B cell (primary cell): ENCODE measurements around the gene STXBP6. TPM values are rescaled to one million over a fixed set of nuclear protein-coding genes. Genes with fewer than 3 reads are reported as not detected.

Experiments used
- ATAC-seq: fragments of 200-7000 bp; cut with Tn5 transposase; one replicate; pipeline ENCODE4 v1.10.0; 2021; ENCODE audit warnings: low read depth, mild to moderate bottlenecking, moderate number of reproducible peaks, moderate library complexity
- CTCF ChIA-PET: fragments of 350-600 bp; sonication (Branson Sonifier 250); formaldehyde crosslinking; loops from one replicate; lab custom pipeline; 2021; ENCODE audit warnings: antibody characterized with exemption, inconsistent platforms; lab: Charles Lee
- POLR2A ChIA-PET: fragments of 350-600 bp; sonication (Branson Sonifier 250); formaldehyde crosslinking; loops from one replicate; lab custom pipeline; 2021; ENCODE audit warnings: antibody characterized with exemption; lab: Charles Lee
- DNase-seq: peaks from one replicate; pipeline ENCODE4 v3.0.0; 2013
- H2AFZ ChIP-seq: 2 replicates; pipeline ENCODE4 v1.6.1; 2012; ENCODE audit warnings: mild to moderate bottlenecking, low read depth, low read length; ENCODE audit not compliant: insufficient read depth, poor library complexity, severe bottlenecking
- H3K27ac ChIP-seq, 2 donors: 1 replicate in 1 of 2; 2 replicates in 1 of 2; pipeline ENCODE4 v1.5.1; 2012 to 2013; ENCODE audit warnings: low read length in 2 of 2, mild to moderate bottlenecking in 2 of 2, moderate library complexity in 1 of 2
- H3K27me3 ChIP-seq, 4 experiments: fragments of 200-600 bp in 1 of 4; sonication (generic) in 1 of 4; replicated peaks in 1 of 4; 1 replicate in 2 of 4; 2 replicates in 2 of 4; pipeline versions ENCODE4 v1.6.1 to v1.7.0; 2013 to 2016; ENCODE audit warnings: low read length in 3 of 4, mild to moderate bottlenecking in 2 of 4, mixed read lengths in 1 of 4, moderate library complexity in 1 of 4; ENCODE audit not compliant: insufficient read depth in 4 of 4, control insufficient read depth in 3 of 4; ENCODE audit errors: control extremely low read depth in 1 of 4
- H3K36me3 ChIP-seq, 2 experiments: replicated peaks in 1 of 2; 1 replicate in 1 of 2; 2 replicates in 1 of 2; pipeline versions ENCODE4 v1.6.1 to v1.7.1; 2013; ENCODE audit warnings: low read length in 1 of 2; ENCODE audit not compliant: insufficient read depth in 2 of 2, control insufficient read depth in 1 of 2; ENCODE audit errors: control extremely low read depth in 1 of 2, extremely low read depth in 1 of 2
- H3K4me1 ChIP-seq, 2 donors: fragments of 200-600 bp in 1 of 2; sonication (generic) in 1 of 2; 1 replicate in 1 of 2; 2 replicates in 1 of 2; pipeline versions ENCODE4 v1.5.1 to v1.6.1; 2013 to 2017; ENCODE audit warnings: low read length in 2 of 2; ENCODE audit not compliant: control insufficient read depth in 2 of 2, insufficient read depth in 2 of 2
- H3K4me2 ChIP-seq: replicated peaks from 2 replicates; pipeline ENCODE3; 2012; ENCODE audit warnings: mild to moderate bottlenecking, low read depth, low read length; ENCODE audit not compliant: poor library complexity, severe bottlenecking
- H3K4me3 ChIP-seq, 5 experiments: fragments of 200-600 bp in 1 of 5; sonication (generic) in 1 of 5; 1 replicate in 3 of 5; 2 replicates in 2 of 5; pipeline versions ENCODE4 v1.5.1 to v1.7.0; 2011 to 2016; ENCODE audit warnings: low read length in 4 of 5, mild to moderate bottlenecking in 4 of 5, low read depth in 2 of 5, control low read depth in 1 of 5, moderate library complexity in 1 of 5; ENCODE audit not compliant: insufficient read depth in 1 of 5; ENCODE audit errors: control extremely low read depth in 1 of 5, extremely low read depth in 1 of 5
- H3K79me2 ChIP-seq: fragments of 200-600 bp; sonication (generic); one replicate; pipeline ENCODE4 v1.6.0; 2016; ENCODE audit warnings: low read length; ENCODE audit not compliant: control insufficient read depth, insufficient read depth
- H3K9ac ChIP-seq: fragments of 200-600 bp; sonication (generic); 2 replicates; pipeline ENCODE4 v1.6.1; 2017; ENCODE audit warnings: mild to moderate bottlenecking, low read length, moderate library complexity
- H3K9me3 ChIP-seq, 3 donors: one replicate each; pipeline versions ENCODE4 v1.6.1 to v1.7.1; 2013; ENCODE audit warnings: low read length in 2 of 3; ENCODE audit not compliant: control insufficient read depth in 2 of 3, insufficient read depth in 1 of 3; ENCODE audit errors: control extremely low read depth in 1 of 3
- H4K20me1 ChIP-seq: 2 replicates; pipeline ENCODE4 v1.6.0; 2012; ENCODE audit warnings: mild to moderate bottlenecking, low read length; ENCODE audit not compliant: insufficient read depth, control insufficient read depth, poor library complexity, severe bottlenecking
- H3K27ac Mint-ChIP-seq: one replicate; pipeline ENCODE4 v1.8.0; 2021; ENCODE audit warnings: mixed read lengths
- H3K27me3 Mint-ChIP-seq: one replicate; pipeline ENCODE4 v1.8.0; 2021; ENCODE audit warnings: mixed read lengths
- H3K4me1 Mint-ChIP-seq: one replicate; pipeline ENCODE4 v1.8.0; 2021; ENCODE audit warnings: mixed read lengths
- H3K4me3 Mint-ChIP-seq: one replicate; pipeline ENCODE4 v1.8.0; 2021; ENCODE audit warnings: mixed read lengths
- H3K9me3 Mint-ChIP-seq: one replicate; pipeline ENCODE4 v1.8.0; 2022; ENCODE audit warnings: mixed read lengths; ENCODE audit not compliant: insufficient read depth
- CTCF ChIP-seq: fragments of 200-600 bp; IDR thresholded peaks from one replicate; pipeline ENCODE4 v1.8.0; 2022; ENCODE audit warnings: antibody characterized with exemption, mild to moderate bottlenecking
- EZH2 ChIP-seq: IDR thresholded peaks from 2 replicates; pipeline ENCODE4 v1.6.1; 2012; ENCODE audit warnings: borderline replicate concordance, low read depth, mild to moderate bottlenecking, moderate library complexity, low read length; ENCODE audit not compliant: insufficient read depth, poor library complexity, severe bottlenecking
- WGBS: methylation state at CpG from one replicate; pipeline ENCODE4 v1.1.5; 2013; ENCODE audit warnings: missing lambda C conversion rate; ENCODE audit not compliant: insufficient coverage; 5-methylcytosine and 5-hydroxymethylcytosine counted together
- intact Hi-C: fragments of 100-400 bp; cut with micrococcal nuclease; formaldehyde crosslinking; loops from one replicate; pipeline ENCODE4 v1.10.0; 2022
- polyA plus RNA-seq: library from polyadenylated mRNA; depleted of rRNA; stranded (reverse); fragments of >200 nt; gene quantifications from 2 replicates; pipeline ENCODE4 v1.2.3, GENCODE V29; 2012
- total RNA-seq, 2 donors: library from RNA; stranded (reverse); fragments of 120-200 nt in 1 of 2; gene quantifications; 1 replicate in 1 of 2; 2 replicates in 1 of 2; pipeline versions ENCODE4 v1.2.3 to v1.2.4, GENCODE V29; 2013 to 2022

The STXBP6 gene
- total and polyA plus RNA-seq, 2 donors (not counting 1 experiment from before 2014, with no cell fraction given): 0.01 TPM; not detected in 1

- no peaks in the 10 kb centered on the region for H3K4me1 Mint-ChIP-seq
- H3K79me2 ChIP-seq: no peaks in the 10 kb centered on the region
- H3K27me3 Mint-ChIP-seq: peaks cover 20% of the 10 kb centered on the region
- no peak overlapping the region for H3K4me2 ChIP-seq
- ChIA-PET POLR2A (no interaction called here), CTCF (no interaction called here)
- DNase-seq (no peak), ATAC-seq (no peak)
- H3K27ac ChIP-seq: no peak overlapping the region
- 100% methylated on average over 2 of the region's 3 CpGs for WGBS
- TF ChIP-seq CTCF (no peak), EZH2 (no peak)
- H3K27ac Mint-ChIP-seq: no peak overlapping the region
- no peak overlapping the region for H3K4me3 ChIP-seq
- H3K9ac ChIP-seq: no peak overlapping the region
- peaks cover 0 to 2% (median under 1%) of the 10 kb centered on the region in 4 experiments for H3K27me3 ChIP-seq
- intact Hi-C loops: no loop called here
- H3K9me3 Mint-ChIP-seq: no peaks in the 10 kb centered on the region
- H3K9me3 ChIP-seq: no peaks in the 10 kb centered on the region
- no peak overlapping the region for H2AFZ ChIP-seq
- H3K4me3 Mint-ChIP-seq: no peak overlapping the region
- H3K4me1 ChIP-seq: no peaks in the 10 kb centered on the region
- no peaks in the 10 kb centered on the region for H3K36me3 ChIP-seq
- H4K20me1 ChIP-seq: no peaks in the 10 kb centered on the region
These were observed 233.1 kb downstream of the STXBP6 start for GRCh38 chr14:24816929-24817211.

GRCh38 chr14:24816011-24816928, 233.7 kb downstream of the STXBP6 start:
- Histone ChIP-seq H4K20me1 (no peaks in the 10 kb centered on the region), H3K27ac (no peak overlapping the region), H3K4me3 (no peak overlapping the region), H3K79me2 (no peaks in the 10 kb centered on the region), H2AFZ (no peak overlapping the region), H3K4me1 (no peaks in the 10 kb centered on the region), H3K27me3 (peaks cover 0 to 2% (median under 1%) of the 10 kb centered on the region in 4 experiments), H3K36me3 (no peaks in the 10 kb centered on the region), H3K4me2 (no peak overlapping the region), H3K9me3 (no peaks in the 10 kb centered on the region), H3K9ac (no peak overlapping the region)
- intact Hi-C loops: no loop called here
- Mint-ChIP-seq H3K27me3 (peaks cover 14% of the 10 kb centered on the region), H3K9me3 (no peaks in the 10 kb centered on the region), H3K4me3 (no peak overlapping the region), H3K27ac (no peak overlapping the region), H3K4me1 (no peaks in the 10 kb centered on the region)
- no peak for ATAC-seq
- CTCF ChIA-PET: interaction anchor here (0.8 kb wide), 1 partner anchor 10 kb away, joined by 3 read pairs; no protein-coding TSS in a partner anchor
- POLR2A ChIA-PET: no interaction called here
- no peak for DNase-seq
- TF ChIP-seq EZH2 (no peak), CTCF (no peak)
- 94% methylated on average over 3 of the region's 5 CpGs for WGBS
